Middle frontal gyrus (tissue), 1 donor: ENCODE data around the gene CEACAM21.

Experiments
- DNase-seq: peaks from one replicate; pipeline ENCODE4 v3.0.0-alpha.2; 2015; ENCODE audit warnings: low spot score; ENCODE audit errors: extremely low spot score

Gene CEACAM21

GRCh38 chr19:41575998-41576397 is at the start of gene CEACAM21:
Gene CEACAM21 (plus strand): TSS chr19:41576166. CDS start chr19:41576275, 109 bp downstream.
- DNase-seq, result no peak

GRCh38 chr19:41527089-41527488 is 48.9 kb upstream of the CEACAM21 start:
- no peak for DNase-seq

GRCh38 chr19:41528106-41528505 is 47.9 kb upstream of the CEACAM21 start:
- DNase-seq, result no peak

- no peak for DNase-seq
These were observed 46.3 kb upstream of the CEACAM21 start for GRCh38 chr19:41529484-41530183.

GRCh38 chr19:41530184-41530534 is 45.8 kb upstream of the CEACAM21 start:
- DNase-seq, result no peak

- DNase-seq, result no peak
These were observed 45.1 kb upstream of the CEACAM21 start for GRCh38 chr19:41530761-41531301.

- DNase-seq, result no peak
These were observed 44.3 kb upstream of the CEACAM21 start for GRCh38 chr19:41531438-41532311.

GRCh38 chr19:41532526-41532925 is 43.4 kb upstream of the CEACAM21 start:
- no peak for DNase-seq

- DNase-seq, result no peak
These were observed 42.2 kb upstream of the CEACAM21 start for GRCh38 chr19:41533671-41534215.

GRCh38 chr19:41535029-41535622 is 40.8 kb upstream of the CEACAM21 start:
- DNase-seq, result no peak

GRCh38 chr19:41537789-41538188 is 38.2 kb upstream of the CEACAM21 start:
- no peak for DNase-seq

- DNase-seq, result no peak
These were observed 35.8 kb upstream of the CEACAM21 start for GRCh38 chr19:41540041-41540695.

- DNase-seq, result no peak
These were observed 33.9 kb upstream of the CEACAM21 start for GRCh38 chr19:41541990-41542584.

- DNase-seq, result no peak
These were observed 33.3 kb upstream of the CEACAM21 start for GRCh38 chr19:41542622-41543021.

GRCh38 chr19:41543582-41543981 is 32.4 kb upstream of the CEACAM21 start:
- no peak for DNase-seq

- no peak for DNase-seq
These were observed 30.4 kb upstream of the CEACAM21 start for GRCh38 chr19:41545547-41545946.

GRCh38 chr19:41546386-41546789 is 29.6 kb upstream of the CEACAM21 start:
- DNase-seq, result no peak

GRCh38 chr19:41546961-41547360 is 29.0 kb upstream of the CEACAM21 start:
- DNase-seq, result no peak

- DNase-seq, result no peak
These were observed 28.4 kb upstream of the CEACAM21 start for GRCh38 chr19:41547569-41547968.

- DNase-seq, result no peak
These were observed 27.9 kb upstream of the CEACAM21 start for GRCh38 chr19:41548047-41548446.
